Measurements from ENCODE around the gene PACS1. TPM values are rescaled to one million over a fixed set of nuclear protein-coding genes. Genes with fewer than 3 reads are reported as not detected.

Gene PACS1
- polyA plus RNA-seq, 3 donors, result 8.1 to 36.8 (median 12.4) TPM

GRCh38 chr11:66080055-66080817, 10.2 kb downstream of the PACS1 start:
- H3K9me3 Mint-ChIP-seq, result peaks cover 0 to 2% (median 0%) of the 10 kb centered on the region in 7 donors
- Histone ChIP-seq H3K9me3 (replicated peaks in 1 of 2; ENCODE audit: control insufficient read depth in 1 of 2, insufficient read depth in 1 of 2, low read length in 2 of 2) (no peaks in the 10 kb centered on the region), H3K4me1 (ENCODE audit: control insufficient read depth in 1 of 2, insufficient read depth in 2 of 2, low read length in 2 of 2) (peaks cover 23 to 46% of the 10 kb centered on the region in 2 donors), H3K9ac (ENCODE audit: insufficient read depth, low read length, poor library complexity, severe bottlenecking) (peak overlapping the region; percentile 61), H3K36me3 (replicated peaks in 1 of 2; ENCODE audit: control insufficient read depth in 1 of 2, insufficient read depth in 2 of 2, low read length in 2 of 2) (peaks cover 0 to 18% of the 10 kb centered on the region in 2 donors), H4K20me1 (ENCODE audit: insufficient read depth, low read length) (no peaks in the 10 kb centered on the region), H3K4me2 (replicated peaks; ENCODE audit: extremely low read depth, low read length, poor library complexity, severe bottlenecking) (peak overlapping the region; percentile 82), H3K79me2 (ENCODE audit: insufficient read depth, low read length) (peaks cover 88% of the 10 kb centered on the region), H3K4me3 (replicated peaks in 1 of 3; ENCODE audit: low read depth in 2 of 3, low read length in 3 of 3) (peak overlapping the region in 1 of 3 experiments; percentile 67), H2AFZ (ENCODE audit: insufficient read depth, low read depth, low read length, poor library complexity, severe bottlenecking) (no peak overlapping the region), H3K27me3 (ENCODE audit: control insufficient read depth in 2 of 2, insufficient read depth in 2 of 2, low read length in 2 of 2) (no peaks in the 10 kb centered on the region), H3K27ac (ENCODE audit: low read depth in 1 of 2, low read length in 2 of 2) (peak overlapping the region; percentile 75 to 89)
- peak overlapping the region; percentile 89 to 99 (median 96) for H3K27ac Mint-ChIP-seq
- TF ChIP-seq, protein P1, sequence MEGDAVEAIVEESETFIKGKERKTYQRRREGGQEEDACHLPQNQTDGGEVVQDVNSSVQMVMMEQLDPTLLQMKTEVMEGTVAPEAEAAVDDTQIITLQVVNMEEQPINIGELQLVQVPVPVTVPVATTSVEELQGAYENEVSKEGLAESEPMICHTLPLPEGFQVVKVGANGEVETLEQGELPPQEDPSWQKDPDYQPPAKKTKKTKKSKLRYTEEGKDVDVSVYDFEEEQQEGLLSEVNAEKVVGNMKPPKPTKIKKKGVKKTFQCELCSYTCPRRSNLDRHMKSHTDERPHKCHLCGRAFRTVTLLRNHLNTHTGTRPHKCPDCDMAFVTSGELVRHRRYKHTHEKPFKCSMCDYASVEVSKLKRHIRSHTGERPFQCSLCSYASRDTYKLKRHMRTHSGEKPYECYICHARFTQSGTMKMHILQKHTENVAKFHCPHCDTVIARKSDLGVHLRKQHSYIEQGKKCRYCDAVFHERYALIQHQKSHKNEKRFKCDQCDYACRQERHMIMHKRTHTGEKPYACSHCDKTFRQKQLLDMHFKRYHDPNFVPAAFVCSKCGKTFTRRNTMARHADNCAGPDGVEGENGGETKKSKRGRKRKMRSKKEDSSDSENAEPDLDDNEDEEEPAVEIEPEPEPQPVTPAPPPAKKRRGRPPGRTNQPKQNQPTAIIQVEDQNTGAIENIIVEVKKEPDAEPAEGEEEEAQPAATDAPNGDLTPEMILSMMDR (IDR thresholded peaks at IDR 0.05), result no peak
- peaks cover 19 to 33% of the 10 kb centered on the region in 2 donors for H3K36me3 Mint-ChIP-seq
- 74% methylated on average over 6 of the region's 9 CpGs for WGBS (ENCODE audit: insufficient coverage)
- H3K4me1 Mint-ChIP-seq, result peaks cover 58% of the 10 kb centered on the region
- H3K4me3 Mint-ChIP-seq, result peak overlapping the region; percentile 37 to 89
- H3K27me3 Mint-ChIP-seq (ENCODE audit: low read depth in 3 of 3), result peaks cover 0 to 3% (median 1%) of the 10 kb centered on the region in 3 donors
- DNase-seq, result peak; percentile 55 to 83 (median 63)
- intact Hi-C loops (cut with micrococcal nuclease), result no loop called here

DNA sequence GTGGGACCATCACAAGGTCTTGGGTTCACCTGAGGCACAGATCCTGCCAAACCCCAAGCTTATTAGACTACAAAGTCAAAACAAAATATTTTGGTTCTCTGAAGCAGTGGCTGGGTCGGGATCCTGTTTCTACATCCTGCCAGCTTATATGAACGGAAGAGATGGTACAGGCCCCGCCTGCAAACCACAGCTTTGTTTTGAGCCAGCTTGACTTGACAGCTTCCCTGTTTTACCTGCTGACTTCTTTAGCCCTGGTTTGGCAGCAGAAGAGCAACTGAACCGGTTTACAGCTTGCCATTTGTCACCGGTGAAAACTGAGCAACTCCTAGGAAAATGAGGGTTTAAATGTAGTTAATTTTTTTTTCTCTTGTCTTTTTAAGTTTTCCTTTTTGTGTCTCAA, 11.4 kb downstream of the PACS1 start:
- TF ChIP-seq, protein P1 (IDR thresholded peaks at IDR 0.05), result no peak
- peak overlapping the region; percentile 75 to 89 for H3K27ac ChIP-seq (ENCODE audit: low read depth in 1 of 2, low read length in 2 of 2)
- DNase-seq, result peak; percentile 71 to 91 (median 77)
- WGBS (ENCODE audit: insufficient coverage), result 0% methylated on average over 3 of the region's 5 CpGs
- H3K27ac Mint-ChIP-seq, result peak overlapping the region; percentile 89 to 99 (median 96)
- peak overlapping the region in 2 of 3 experiments; percentile 37 to 67 for H3K4me3 ChIP-seq (replicated peaks in 1 of 3; ENCODE audit: low read depth in 2 of 3, low read length in 3 of 3)
- H3K9me3 Mint-ChIP-seq, result peaks cover 0 to 1% (median 0%) of the 10 kb centered on the region in 7 donors
- peaks cover 23 to 46% of the 10 kb centered on the region in 2 donors for H3K4me1 ChIP-seq (ENCODE audit: control insufficient read depth in 1 of 2, insufficient read depth in 2 of 2, low read length in 2 of 2)
- H3K27me3 ChIP-seq (ENCODE audit: control insufficient read depth in 2 of 2, insufficient read depth in 2 of 2, low read length in 2 of 2), result no peaks in the 10 kb centered on the region
- peak overlapping the region; percentile 75 to 89 for H3K4me3 Mint-ChIP-seq
- peaks cover 87% of the 10 kb centered on the region for H3K79me2 ChIP-seq (ENCODE audit: insufficient read depth, low read length)
- H3K36me3 ChIP-seq (replicated peaks in 1 of 2; ENCODE audit: control insufficient read depth in 1 of 2, insufficient read depth in 2 of 2, low read length in 2 of 2), result peaks cover 0 to 9% of the 10 kb centered on the region in 2 donors
- H2AFZ ChIP-seq (ENCODE audit: insufficient read depth, low read depth, low read length, poor library complexity, severe bottlenecking), result peak overlapping the region; percentile 64
- no peaks in the 10 kb centered on the region for H3K9me3 ChIP-seq (replicated peaks in 1 of 2; ENCODE audit: control insufficient read depth in 1 of 2, insufficient read depth in 1 of 2, low read length in 2 of 2)
- peaks cover 18 to 22% of the 10 kb centered on the region in 2 donors for H3K36me3 Mint-ChIP-seq
- intact Hi-C loops (cut with micrococcal nuclease), result no loop called here
- H3K4me1 Mint-ChIP-seq, result peaks cover 58% of the 10 kb centered on the region
- peak overlapping the region; percentile 61 for H3K9ac ChIP-seq (ENCODE audit: insufficient read depth, low read length, poor library complexity, severe bottlenecking)
- H3K4me2 ChIP-seq (replicated peaks; ENCODE audit: extremely low read depth, low read length, poor library complexity, severe bottlenecking), result peak overlapping the region; percentile 82
- no peaks in the 10 kb centered on the region for H4K20me1 ChIP-seq (ENCODE audit: insufficient read depth, low read length)
- H3K27me3 Mint-ChIP-seq (ENCODE audit: low read depth in 3 of 3), result peaks cover 0 to 3% (median 1%) of the 10 kb centered on the region in 3 donors
